HepG2 (cell line): Measurements from ENCODE around the gene HECTD4.

Experiments used
- HES4 ChIP-seq: sonication (generic); formaldehyde crosslinking; IDR thresholded peaks from 2 replicates; pipeline ENCODE4 v1.9.0; 2021; ENCODE audit warnings: mild to moderate bottlenecking, missing genetic modification reagents, borderline replicate concordance
- NFKBIZ ChIP-seq: IDR thresholded peaks from 2 replicates; pipeline ENCODE4 v1.6.1; 2018; ENCODE audit warnings: missing genetic modification reagents, missing compliant biosample characterization
- NFYB ChIP-seq: sonication (generic); formaldehyde crosslinking; IDR thresholded peaks from 2 replicates; pipeline ENCODE4 v1.4.0; 2020; ENCODE audit warnings: missing genetic modification reagents
- POLR2AphosphoS5 ChIP-seq: IDR thresholded peaks from 2 replicates; pipeline ENCODE4 v1.6.1; 2012; ENCODE audit warnings: low read depth, low read length
- TBP ChIP-seq: sonication (generic); formaldehyde crosslinking; IDR thresholded peaks from 2 replicates; pipeline ENCODE4 v1.5.0; 2020; ENCODE audit warnings: missing genetic modification reagents
- YY1 ChIP-seq: IDR thresholded peaks from 2 replicates; pipeline ENCODE4 v1.6.1; 2011; ENCODE audit warnings: low read length, low read depth, moderate library complexity, mild to moderate bottlenecking; ENCODE audit not compliant: insufficient read depth, insufficient replicate concordance
- TF ChIP-seq, protein P1 (sequence below): sonication (generic); formaldehyde crosslinking; IDR thresholded peaks from 2 replicates; pipeline ENCODE4 v1.4.0; 2020; ENCODE audit warnings: mild to moderate bottlenecking, missing genetic modification reagents

DNA sequence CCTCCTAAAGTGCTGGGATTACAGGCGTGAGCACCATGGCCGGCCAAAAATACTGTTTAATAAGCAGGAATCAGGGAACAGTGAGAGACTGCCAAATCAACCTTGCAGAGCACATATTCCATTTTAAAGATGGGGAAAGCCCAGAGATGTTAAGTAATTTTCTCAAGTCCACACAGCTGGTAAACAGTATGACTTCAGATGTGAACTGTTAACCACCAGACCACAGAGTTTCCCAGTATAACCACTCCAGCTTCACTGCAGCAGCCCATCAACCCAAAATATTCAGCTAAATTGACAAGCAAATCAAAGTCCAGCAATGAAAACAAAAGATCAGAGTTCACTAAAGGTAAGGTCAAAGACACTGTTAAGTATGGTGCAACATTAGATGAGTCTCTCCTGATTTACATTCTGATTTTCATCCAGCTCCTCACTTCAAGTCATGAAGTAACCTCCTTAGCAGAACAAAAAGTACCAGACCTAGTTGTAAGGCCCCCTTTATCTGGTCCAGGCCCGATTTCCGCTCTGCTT, 174.8 kb downstream of the HECTD4 start:
- TF ChIP-seq HES4 (CRISPR knock-in tag) (no peak), NFYB (CRISPR knock-in tag) (no peak), POLR2AphosphoS5 (no peak), TBP (no peak), NFKBIZ (CRISPR knock-in tag) (no peak), YY1 (no peak)
- TF ChIP-seq, protein P1, sequence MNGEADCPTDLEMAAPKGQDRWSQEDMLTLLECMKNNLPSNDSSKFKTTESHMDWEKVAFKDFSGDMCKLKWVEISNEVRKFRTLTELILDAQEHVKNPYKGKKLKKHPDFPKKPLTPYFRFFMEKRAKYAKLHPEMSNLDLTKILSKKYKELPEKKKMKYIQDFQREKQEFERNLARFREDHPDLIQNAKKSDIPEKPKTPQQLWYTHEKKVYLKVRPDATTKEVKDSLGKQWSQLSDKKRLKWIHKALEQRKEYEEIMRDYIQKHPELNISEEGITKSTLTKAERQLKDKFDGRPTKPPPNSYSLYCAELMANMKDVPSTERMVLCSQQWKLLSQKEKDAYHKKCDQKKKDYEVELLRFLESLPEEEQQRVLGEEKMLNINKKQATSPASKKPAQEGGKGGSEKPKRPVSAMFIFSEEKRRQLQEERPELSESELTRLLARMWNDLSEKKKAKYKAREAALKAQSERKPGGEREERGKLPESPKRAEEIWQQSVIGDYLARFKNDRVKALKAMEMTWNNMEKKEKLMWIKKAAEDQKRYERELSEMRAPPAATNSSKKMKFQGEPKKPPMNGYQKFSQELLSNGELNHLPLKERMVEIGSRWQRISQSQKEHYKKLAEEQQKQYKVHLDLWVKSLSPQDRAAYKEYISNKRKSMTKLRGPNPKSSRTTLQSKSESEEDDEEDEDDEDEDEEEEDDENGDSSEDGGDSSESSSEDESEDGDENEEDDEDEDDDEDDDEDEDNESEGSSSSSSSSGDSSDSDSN (CRISPR knock-in tag), result no peak
